Neural progenitor cell (in vitro differentiated cells): Measurements from ENCODE around the gene CYGB. TPM values are rescaled to one million over a fixed set of nuclear protein-coding genes. Genes with fewer than 3 reads are reported as not detected.

Source experiments
- DNase-seq: peaks from one replicate; pipeline ENCODE4 v3.0.0-alpha.2; 2016; ENCODE audit warnings: low spot score
- H2AFZ ChIP-seq: fragments of 200-600 bp; sonication (generic); replicated peaks from 2 replicates; pipeline ENCODE4 v1.6.1; 2016; ENCODE audit warnings: antibody characterized with exemption
- H3F3A ChIP-seq: fragments of 200-600 bp; sonication (generic); 2 replicates; pipeline ENCODE4 v1.6.1; 2016; ENCODE audit warnings: antibody characterized with exemption, low read depth
- H3K27ac ChIP-seq: fragments of 200-600 bp; sonication (generic); 2 replicates; pipeline ENCODE4 v1.5.1; 2016; ENCODE audit warnings: mild to moderate bottlenecking
- H3K27me3 ChIP-seq: fragments of 200-600 bp; sonication (generic); 2 replicates; pipeline ENCODE4 v1.6.1; 2016; ENCODE audit warnings: mild to moderate bottlenecking, moderate library complexity
- H3K36me3 ChIP-seq: fragments of 200-600 bp; sonication (generic); 2 replicates; pipeline ENCODE4 v1.5.1; 2016
- H3K4me1 ChIP-seq: fragments of 200-600 bp; sonication (generic); 2 replicates; pipeline ENCODE4 v1.6.1; 2016; ENCODE audit warnings: mixed run types
- H3K4me2 ChIP-seq: fragments of 200-600 bp; sonication (generic); 2 replicates; pipeline ENCODE4 v1.6.1; 2016
- H3K4me3 ChIP-seq: fragments of 200-600 bp; sonication (generic); 2 replicates; pipeline ENCODE4 v1.5.1; 2016
- H3K79me2 ChIP-seq: fragments of 200-600 bp; sonication (generic); 2 replicates; pipeline ENCODE4 v1.6.1; 2016; ENCODE audit warnings: low read depth
- H3K9ac ChIP-seq: fragments of 200-600 bp; sonication (generic); 2 replicates; pipeline ENCODE4 v1.6.1; 2016
- H3K9me3 ChIP-seq: fragments of 200-600 bp; sonication (generic); 2 replicates; pipeline ENCODE4 v1.5.1; 2016; ENCODE audit warnings: low read depth
- H4K20me1 ChIP-seq: fragments of 200-600 bp; sonication (generic); 2 replicates; pipeline ENCODE4 v1.6.1; 2016; ENCODE audit warnings: low read depth
- H3K27ac Mint-ChIP-seq: 3 replicates; pipeline ENCODE4 v1.8.0; 2021; ENCODE audit warnings: mixed read lengths
- H3K27me3 Mint-ChIP-seq: 2 replicates; pipeline ENCODE4 v1.8.0; 2022; ENCODE audit warnings: low read depth, mild to moderate bottlenecking, inconsistent platforms, moderate library complexity, mixed read lengths; ENCODE audit not compliant: insufficient read depth
- H3K36me3 Mint-ChIP-seq: 3 replicates; pipeline ENCODE4 v1.8.0; 2021; ENCODE audit warnings: mixed read lengths
- H3K4me1 Mint-ChIP-seq: 3 replicates; pipeline ENCODE4 v1.8.0; 2021; ENCODE audit warnings: mixed read lengths
- H3K4me3 Mint-ChIP-seq: 3 replicates; pipeline ENCODE4 v1.8.0; 2021; ENCODE audit warnings: mild to moderate bottlenecking, moderate library complexity, mixed read lengths
- H3K9me3 Mint-ChIP-seq: 3 replicates; pipeline ENCODE4 v1.8.0; 2020; ENCODE audit warnings: mixed read lengths
- EZH2 ChIP-seq: fragments of 200-600 bp; sonication (generic); IDR thresholded peaks from 2 replicates; pipeline ENCODE4 v1.6.1; 2017; ENCODE audit warnings: antibody characterized with exemption, mild to moderate bottlenecking, moderate library complexity
- EZH2phosphoT487 ChIP-seq: fragments of 200-600 bp; sonication (generic); IDR thresholded peaks from 2 replicates; pipeline ENCODE4 v1.6.1; 2017; ENCODE audit warnings: antibody characterized with exemption
- total RNA-seq: library from RNA; depleted of rRNA; stranded (reverse); fragments of >200 nt; gene quantifications from 2 replicates; pipeline ENCODE4 v1.2.3, GENCODE V29; 2015; ENCODE audit warnings: low replicate concordance
- TF ChIP-seq, protein P1 (sequence below): fragments of 200-600 bp; sonication (generic); IDR thresholded peaks from 2 replicates; pipeline ENCODE4 v1.5.1; 2017; ENCODE audit warnings: antibody characterized with exemption, mild to moderate bottlenecking

Gene CYGB
- total RNA-seq, 1 donor from 2014 or later, result not detected

- H2AFZ ChIP-seq, result no peak overlapping the region
- H3K27ac ChIP-seq, result no peak overlapping the region
- H4K20me1 ChIP-seq, result peaks cover 46% of the 10 kb centered on the region
- Mint-ChIP-seq H3K4me3 (no peak overlapping the region), H3K4me1 (peaks cover 20% of the 10 kb centered on the region), H3K36me3 (peaks cover 3% of the 10 kb centered on the region), H3K27me3 (peaks cover 3% of the 10 kb centered on the region), H3K9me3 (no peaks in the 10 kb centered on the region), H3K27ac (no peak overlapping the region)
- no peak overlapping the region for H3K9ac ChIP-seq
- no peak overlapping the region for H3K4me2 ChIP-seq
- no peak for DNase-seq
- no peaks in the 10 kb centered on the region for H3K36me3 ChIP-seq
- no peaks in the 10 kb centered on the region for H3K79me2 ChIP-seq
- no peak overlapping the region for H3K4me3 ChIP-seq
- H3F3A ChIP-seq, result peaks cover 30% of the 10 kb centered on the region
- peaks cover 13% of the 10 kb centered on the region for H3K4me1 ChIP-seq
- TF ChIP-seq EZH2 (no peak), EZH2phosphoT487 (no peak)
- TF ChIP-seq, protein P1, sequence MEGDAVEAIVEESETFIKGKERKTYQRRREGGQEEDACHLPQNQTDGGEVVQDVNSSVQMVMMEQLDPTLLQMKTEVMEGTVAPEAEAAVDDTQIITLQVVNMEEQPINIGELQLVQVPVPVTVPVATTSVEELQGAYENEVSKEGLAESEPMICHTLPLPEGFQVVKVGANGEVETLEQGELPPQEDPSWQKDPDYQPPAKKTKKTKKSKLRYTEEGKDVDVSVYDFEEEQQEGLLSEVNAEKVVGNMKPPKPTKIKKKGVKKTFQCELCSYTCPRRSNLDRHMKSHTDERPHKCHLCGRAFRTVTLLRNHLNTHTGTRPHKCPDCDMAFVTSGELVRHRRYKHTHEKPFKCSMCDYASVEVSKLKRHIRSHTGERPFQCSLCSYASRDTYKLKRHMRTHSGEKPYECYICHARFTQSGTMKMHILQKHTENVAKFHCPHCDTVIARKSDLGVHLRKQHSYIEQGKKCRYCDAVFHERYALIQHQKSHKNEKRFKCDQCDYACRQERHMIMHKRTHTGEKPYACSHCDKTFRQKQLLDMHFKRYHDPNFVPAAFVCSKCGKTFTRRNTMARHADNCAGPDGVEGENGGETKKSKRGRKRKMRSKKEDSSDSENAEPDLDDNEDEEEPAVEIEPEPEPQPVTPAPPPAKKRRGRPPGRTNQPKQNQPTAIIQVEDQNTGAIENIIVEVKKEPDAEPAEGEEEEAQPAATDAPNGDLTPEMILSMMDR, result no peak
- H3K27me3 ChIP-seq, result peaks cover 16% of the 10 kb centered on the region
- H3K9me3 ChIP-seq, result no peaks in the 10 kb centered on the region
These were observed 33.5 kb upstream of the CYGB start for GRCh38 chr17:76570877-76571471.

GRCh38 chr17:76570457-76570856 is 32.9 kb upstream of the CYGB start:
- no peaks in the 10 kb centered on the region for H3K9me3 ChIP-seq
- no peak for DNase-seq
- peak overlapping the region; percentile 38 for H3K4me2 ChIP-seq
- H3K27ac ChIP-seq, result no peak overlapping the region
- H3K27me3 Mint-ChIP-seq, result peaks cover 3% of the 10 kb centered on the region
- H4K20me1 ChIP-seq, result peaks cover 52% of the 10 kb centered on the region
- H3K27me3 ChIP-seq, result peaks cover 16% of the 10 kb centered on the region
- no peaks in the 10 kb centered on the region for H3K79me2 ChIP-seq
- no peak overlapping the region for H2AFZ ChIP-seq
- no peak overlapping the region for H3K27ac Mint-ChIP-seq
- H3F3A ChIP-seq, result peaks cover 33% of the 10 kb centered on the region
- no peak overlapping the region for H3K4me3 ChIP-seq
- no peaks in the 10 kb centered on the region for H3K9me3 Mint-ChIP-seq
- H3K4me1 ChIP-seq, result peaks cover 13% of the 10 kb centered on the region
- H3K36me3 Mint-ChIP-seq, result peaks cover 5% of the 10 kb centered on the region
- H3K36me3 ChIP-seq, result no peaks in the 10 kb centered on the region
- TF ChIP-seq EZH2phosphoT487, result no peak
- TF ChIP-seq EZH2, result no peak
- TF ChIP-seq, protein P1, result no peak
- no peak overlapping the region for H3K4me3 Mint-ChIP-seq
- peaks cover 22% of the 10 kb centered on the region for H3K4me1 Mint-ChIP-seq
- H3K9ac ChIP-seq, result no peak overlapping the region

DNA sequence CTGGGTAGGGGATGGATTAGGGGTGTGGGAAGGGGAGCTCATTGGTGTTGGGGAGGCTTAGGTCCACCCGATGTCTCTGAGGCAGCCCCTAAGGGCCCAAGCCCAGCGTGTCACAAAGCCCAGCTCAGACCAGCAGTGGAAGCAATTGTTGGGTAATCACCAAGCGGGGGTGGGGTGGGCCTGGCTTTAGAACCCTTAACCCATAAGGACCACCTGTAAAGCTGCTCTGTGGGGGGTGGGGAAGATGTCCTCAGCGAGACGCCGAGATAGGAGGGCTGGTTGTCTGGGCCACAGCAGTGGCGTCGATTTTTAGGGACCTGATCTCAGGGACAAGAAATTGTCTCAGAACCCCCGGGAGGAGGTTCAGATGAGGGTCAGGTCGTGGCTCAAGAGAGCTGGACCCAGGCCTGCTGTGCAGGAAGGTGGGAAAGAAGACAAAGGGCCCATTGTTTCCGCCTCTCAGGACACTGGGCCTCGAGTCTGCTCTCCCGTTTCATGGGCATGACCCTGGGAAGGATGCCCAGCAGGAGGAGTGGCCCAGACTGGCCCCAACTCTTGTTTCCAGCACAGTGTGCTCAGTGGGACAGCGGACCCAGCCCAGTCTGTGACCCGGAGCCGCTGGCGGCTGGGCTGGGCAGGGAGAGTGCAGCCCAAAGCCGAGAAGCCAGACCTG is 32.2 kb upstream of the CYGB start:
- no peaks in the 10 kb centered on the region for H3K9me3 Mint-ChIP-seq
- Histone ChIP-seq H3K4me1 (peaks cover 13% of the 10 kb centered on the region), H4K20me1 (peaks cover 58% of the 10 kb centered on the region), H3K27ac (no peak overlapping the region), H3K27me3 (peaks cover 16% of the 10 kb centered on the region), H3F3A (peaks cover 37% of the 10 kb centered on the region), H3K79me2 (no peaks in the 10 kb centered on the region), H3K4me3 (no peak overlapping the region), H3K9me3 (no peaks in the 10 kb centered on the region), H3K36me3 (no peaks in the 10 kb centered on the region), H3K4me2 (peak overlapping the region; percentile 38), H2AFZ (no peak overlapping the region), H3K9ac (no peak overlapping the region)
- TF ChIP-seq, protein P1, result no peak
- TF ChIP-seq EZH2 (no peak), EZH2phosphoT487 (no peak)
- H3K4me3 Mint-ChIP-seq, result no peak overlapping the region
- DNase-seq, result peak; percentile 54
- peaks cover 8% of the 10 kb centered on the region for H3K36me3 Mint-ChIP-seq
- H3K4me1 Mint-ChIP-seq, result peaks cover 24% of the 10 kb centered on the region
- no peaks in the 10 kb centered on the region for H3K27me3 Mint-ChIP-seq
- no peak overlapping the region for H3K27ac Mint-ChIP-seq
